CD4-positive, alpha-beta T cell treated with Interleukin-4 for 4 hours (primary cell): ENCODE measurements around the gene MAPT.
"Not testable (repeated sequence)": the region's sequence is repeated elsewhere in the genome, so short reads cannot be mapped to it uniquely, and the experiment has no call there.

ENCODE experiments used
- DNase-seq: peaks from one replicate; pipeline ENCODE4 v3.0.0-alpha.2; 2020

Gene MAPT

DNA sequence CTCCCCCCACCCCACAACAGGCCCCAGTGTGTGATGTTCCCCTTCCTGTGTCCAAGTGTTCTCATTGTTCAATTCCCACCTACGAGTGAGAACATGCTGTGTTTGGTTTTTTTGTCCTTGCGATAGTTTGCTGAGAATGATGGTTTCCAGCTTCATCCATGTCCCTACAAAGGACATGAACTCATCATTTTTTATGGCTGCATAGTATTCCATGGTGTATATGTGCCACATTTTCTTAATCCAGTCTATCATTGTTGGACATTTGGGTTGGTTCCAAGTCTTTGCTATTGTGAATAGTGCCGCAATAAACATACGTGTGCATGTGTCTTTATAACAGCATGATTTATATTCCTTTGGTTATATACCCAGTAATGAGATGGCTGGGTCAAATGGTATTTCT lies 62.4 kb downstream of the MAPT start:
- not testable (repeated sequence) for DNase-seq

DNA sequence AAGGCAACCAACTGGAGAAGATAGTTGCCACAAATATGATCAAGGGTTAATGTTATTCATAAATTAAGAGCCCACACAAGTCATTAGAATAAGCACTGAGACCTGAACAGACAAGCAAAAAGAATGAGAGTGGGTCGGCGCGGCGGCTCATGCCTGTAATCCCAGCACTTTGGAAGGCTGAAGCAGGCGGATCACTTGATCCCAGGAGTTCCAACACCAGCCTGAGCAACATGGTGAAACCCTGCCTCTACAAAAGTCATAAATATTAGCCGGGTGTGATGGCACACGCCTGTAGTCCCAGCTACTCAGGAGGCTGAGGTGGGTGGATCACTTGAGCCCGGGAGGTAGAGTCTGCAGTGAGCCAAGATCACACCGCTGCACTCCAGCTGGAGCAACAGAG lies 64.0 kb downstream of the MAPT start:
- DNase-seq: no peak

DNA sequence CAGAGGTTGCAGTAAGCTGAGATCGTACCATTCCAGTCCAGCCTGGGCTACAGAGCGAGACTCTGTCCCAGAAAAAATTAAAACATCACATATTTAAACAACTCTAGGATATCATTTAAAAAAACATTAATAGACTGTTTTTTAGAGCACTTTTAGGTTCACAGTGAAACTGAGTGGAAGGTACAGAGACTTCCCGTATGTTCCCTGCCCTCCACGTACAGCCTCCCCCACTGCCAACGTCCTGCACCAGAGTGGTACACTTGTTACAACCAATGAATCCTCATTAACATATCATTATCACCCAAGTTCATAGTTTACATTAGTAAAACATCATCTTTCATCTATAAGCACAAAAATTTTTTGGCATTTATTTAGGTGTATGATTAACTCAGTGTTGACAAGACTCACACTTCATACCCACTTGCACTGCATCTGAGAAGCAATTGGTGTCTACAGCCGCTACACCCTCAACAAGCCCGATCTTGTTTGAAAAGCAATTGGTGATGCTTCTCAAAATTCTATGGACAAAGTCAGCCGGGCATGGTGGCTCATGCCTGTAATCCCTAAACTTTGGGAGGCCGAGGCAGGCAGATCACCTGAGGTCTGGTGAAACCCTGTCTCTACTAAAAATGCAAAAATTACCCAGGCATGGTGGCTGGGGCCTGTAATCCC lies 64.8 kb downstream of the MAPT start:
- DNase-seq: no peak

DNA sequence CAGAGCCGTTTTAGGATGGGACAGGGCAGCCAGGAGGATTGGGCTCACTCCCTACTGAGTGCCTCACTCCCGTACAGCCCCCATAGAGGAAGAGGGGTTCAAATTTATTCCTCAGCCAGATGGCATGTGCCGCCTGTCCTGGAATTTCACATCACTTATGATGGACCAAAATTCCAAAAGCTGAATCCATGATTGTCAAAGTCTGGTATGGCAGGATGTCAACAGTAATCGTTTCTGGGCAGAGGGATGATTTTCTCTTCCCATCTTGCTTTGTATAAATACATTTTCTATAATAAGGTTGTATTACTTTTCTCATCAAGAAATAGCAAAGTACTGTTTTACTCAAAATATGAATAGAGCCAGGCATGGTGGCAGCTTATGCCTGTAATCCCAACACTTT lies 66.0 kb downstream of the MAPT start:
- DNase-seq: no peak

DNA sequence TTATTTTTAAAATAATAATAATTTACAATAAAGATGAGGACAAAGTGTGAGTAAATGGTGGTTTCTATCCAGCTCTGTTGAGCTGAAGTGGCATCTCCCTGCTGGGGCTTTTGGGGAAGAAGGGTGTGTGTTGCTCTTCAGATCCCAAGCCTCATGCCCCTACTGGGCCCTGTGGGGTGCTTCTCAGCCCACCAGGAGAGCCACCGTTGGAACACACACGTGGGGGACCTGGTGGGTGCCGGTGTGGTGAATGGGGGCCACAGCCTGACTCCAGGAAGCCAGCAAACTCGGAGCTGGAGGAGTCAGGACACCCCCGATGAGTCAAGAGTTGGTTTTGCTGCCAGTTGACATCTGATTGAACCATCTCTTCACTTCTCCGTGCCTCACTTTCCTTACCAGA lies 66.9 kb downstream of the MAPT start:
- DNase-seq: no peak

DNA sequence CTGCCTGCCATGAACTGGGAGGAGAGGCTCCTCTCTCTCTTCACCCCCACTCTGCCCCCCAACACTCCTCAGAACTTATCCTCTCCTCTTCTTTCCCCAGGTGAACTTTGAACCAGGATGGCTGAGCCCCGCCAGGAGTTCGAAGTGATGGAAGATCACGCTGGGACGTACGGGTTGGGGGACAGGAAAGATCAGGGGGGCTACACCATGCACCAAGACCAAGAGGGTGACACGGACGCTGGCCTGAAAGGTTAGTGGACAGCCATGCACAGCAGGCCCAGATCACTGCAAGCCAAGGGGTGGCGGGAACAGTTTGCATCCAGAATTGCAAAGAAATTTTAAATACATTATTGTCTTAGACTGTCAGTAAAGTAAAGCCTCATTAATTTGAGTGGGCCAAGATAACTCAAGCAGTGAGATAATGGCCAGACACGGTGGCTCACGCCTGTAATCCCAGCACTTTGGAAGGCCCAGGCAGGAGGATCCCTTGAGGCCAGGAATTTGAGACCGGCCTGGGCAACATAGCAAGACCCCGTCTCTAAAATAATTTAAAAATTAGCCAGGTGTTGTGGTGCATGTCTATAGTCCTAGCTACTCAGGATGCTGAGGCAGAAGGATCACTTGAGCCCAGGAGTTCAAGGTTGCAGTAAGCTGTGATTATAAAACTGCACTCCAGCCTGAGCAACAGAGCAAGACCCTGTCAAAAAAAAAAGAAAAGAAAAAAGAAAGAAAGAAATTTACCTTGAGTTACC lies 68.0 kb downstream of the MAPT start:
- DNase-seq: no peak

DNA sequence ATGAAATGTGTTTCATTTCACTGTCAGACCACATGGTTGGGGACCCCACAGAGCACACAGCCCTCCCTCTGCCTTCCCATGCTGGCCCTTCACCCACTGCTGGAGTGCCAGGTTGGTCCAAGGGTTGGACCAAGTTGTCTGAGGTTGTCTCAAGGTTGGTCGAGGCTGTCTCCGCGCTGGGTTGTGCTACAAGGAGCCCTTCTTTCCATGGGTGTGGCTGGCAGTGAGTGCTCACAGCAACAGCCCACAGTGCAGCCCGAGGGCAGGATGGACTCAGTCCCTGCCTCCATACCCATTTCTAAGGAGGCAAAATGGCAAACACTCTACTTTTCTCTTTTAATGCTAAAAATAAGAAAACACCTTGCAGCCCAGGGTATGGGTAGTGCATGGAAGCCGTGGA lies 68.9 kb downstream of the MAPT start:
- no peak for DNase-seq

DNA sequence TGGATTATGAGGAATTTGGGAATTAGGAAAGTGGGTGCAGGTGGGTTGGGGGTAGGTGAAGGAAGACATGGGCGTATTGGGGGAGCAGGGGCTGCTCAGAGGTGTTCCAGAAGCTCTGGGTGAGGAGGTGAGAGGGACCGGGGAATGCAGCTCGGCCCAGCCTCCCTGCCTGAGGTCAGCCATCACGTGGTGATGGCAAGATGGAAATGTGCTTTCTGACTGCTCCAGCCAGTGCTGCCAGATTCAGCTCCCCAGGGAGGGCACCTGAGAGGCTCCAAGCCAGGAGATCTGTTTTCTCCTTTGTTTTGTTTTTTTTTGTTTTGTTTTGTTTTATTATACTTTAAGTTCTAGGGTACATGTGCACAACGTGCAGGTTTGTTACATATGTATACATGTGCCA lies 69.5 kb downstream of the MAPT start:
- no peak for DNase-seq

DNA sequence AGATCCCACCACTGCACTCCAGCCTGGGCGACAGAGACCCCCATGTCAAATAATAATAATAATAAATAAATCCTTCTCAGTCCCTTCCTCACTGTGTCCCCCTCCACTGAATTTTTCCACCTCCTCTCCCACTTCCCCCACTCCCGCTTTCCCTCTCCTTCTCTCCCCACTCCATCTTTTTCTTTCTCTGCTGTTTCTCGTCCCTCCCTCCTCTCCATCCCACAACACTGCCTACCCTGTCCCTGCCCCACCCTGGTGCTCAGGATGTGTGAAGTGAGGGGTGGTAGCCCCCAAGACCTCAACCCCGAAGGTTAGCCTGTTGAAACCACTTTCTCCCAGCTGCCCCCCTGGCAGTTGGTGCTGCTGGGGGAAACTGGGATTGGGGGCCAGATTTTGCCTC lies 70.3 kb downstream of the MAPT start:
- DNase-seq: no peak

DNA sequence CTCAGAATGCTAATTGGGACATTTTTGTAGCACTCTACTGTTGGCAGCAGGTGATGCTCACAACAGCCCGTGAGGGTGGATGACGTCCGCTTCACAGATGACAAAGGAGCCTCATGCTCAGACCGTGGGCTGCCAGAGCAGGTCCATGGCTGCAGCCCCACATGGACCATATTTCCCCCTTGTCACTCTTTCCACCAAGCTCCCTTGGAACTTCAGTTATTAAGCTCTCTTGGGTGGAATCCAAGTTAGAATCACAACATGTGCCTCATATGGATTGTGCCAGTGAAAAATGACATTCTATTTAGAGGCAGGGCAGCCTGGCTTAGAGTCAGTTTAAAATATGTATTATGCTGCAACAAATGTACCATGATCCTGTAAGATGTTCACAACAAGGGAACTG lies 71.5 kb downstream of the MAPT start:
- no peak for DNase-seq

DNA sequence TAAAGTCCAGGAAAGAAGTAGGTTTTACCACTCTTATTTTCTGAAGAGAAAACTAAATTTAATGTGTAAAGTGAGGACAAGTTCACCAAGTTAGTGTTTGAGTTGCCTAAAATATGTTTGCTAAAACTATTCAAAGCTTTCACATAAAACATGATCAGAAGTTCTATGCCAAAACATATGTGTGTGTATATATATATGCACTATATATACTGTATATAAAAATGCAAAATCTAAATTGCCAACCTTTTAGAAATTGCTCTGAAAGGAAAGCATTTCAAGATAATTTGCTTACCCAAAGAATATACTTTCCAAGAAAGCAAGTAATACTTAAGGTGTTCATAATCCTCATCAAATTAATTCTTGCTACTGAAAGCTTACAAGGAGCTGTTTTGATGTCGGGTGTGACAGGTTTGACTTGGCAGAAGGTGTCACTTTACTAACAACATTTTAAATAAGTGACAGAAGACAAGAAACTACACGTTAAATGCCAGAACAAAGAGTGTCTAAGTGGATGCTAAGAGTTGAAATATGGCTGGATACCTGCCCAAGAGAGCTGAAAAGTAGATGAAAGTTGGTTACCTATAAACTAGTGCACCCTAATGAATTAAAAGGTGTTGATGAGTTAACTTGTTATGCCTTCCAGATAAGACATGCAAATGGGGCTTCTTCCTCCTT lies 72.4 kb downstream of the MAPT start:
- no peak for DNase-seq

DNA sequence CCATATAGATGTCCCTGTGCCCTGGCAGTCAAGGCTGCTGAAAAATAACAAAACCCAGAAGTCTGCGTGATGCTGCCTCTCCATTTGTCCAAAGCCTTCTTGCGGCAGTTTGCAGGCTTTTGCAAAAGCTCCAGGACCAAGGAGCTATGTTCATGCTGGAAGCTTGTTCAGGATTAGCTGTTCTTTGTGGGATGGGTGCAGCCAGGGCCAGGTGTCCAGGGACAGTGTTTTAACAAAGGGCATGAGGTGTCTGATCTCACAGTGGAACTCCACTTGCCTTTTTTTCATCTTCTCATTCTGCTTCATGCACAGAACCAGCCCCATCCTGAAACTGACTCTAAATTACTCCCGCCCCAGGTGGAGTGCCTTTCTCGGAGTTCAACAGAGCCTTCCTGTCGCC lies 73.0 kb downstream of the MAPT start:
- DNase-seq: no peak

DNA sequence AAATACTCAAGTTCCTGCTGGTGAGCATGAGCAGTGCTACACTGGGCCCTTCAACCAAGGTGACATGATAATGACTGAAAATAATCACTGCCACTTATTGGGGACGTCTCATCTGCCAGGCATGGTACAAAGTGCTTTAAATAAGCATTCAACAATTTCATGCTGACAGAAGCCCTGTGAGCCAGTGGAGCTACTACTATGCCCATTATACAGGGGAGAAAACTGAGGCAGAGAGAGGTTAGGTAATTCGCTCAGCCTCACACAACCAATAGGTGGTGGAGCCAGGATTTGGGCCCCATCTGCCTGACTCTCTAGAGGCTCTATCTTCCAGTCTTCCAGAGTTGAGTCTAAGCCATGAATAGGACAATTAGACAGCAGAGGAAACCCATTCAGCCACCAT lies 74.4 kb downstream of the MAPT start:
- DNase-seq: no peak

DNA sequence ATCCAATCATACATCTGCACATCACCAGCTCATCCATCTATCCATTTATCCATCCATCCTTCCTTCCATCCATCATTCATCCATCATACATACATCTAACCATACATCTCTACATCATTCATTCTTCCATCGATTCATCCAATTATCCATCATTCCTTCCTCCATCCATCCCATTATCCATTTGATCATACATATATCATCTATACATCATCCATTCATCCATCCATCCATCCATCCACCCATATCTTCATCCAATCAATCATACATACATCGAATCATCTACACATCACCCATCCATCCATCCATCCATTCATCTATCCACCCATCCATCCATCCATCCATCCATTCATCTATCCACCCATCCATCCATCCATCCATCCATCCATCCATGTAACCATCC lies 75.4 kb downstream of the MAPT start:
- DNase-seq: no peak

DNA sequence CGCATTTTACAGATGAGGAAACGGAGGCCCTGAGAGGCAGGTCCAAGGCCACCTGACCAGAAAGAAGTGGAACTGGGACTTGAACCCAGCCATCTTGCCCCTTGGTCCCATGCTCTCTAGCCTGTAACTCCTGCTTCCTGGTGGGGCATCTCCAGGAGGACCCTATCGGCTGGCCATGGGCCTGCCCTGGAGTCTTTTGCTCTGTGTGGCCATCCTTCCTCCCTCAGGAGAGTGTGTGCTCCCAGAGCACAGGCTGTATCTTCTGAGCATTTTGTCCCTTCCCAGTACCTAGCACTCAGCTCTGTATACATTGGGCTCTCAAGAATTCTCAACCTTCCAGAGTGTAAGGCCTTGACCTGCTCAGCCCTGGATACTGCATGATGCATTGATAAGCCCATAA lies 76.3 kb downstream of the MAPT start:
- no peak for DNase-seq

DNA sequence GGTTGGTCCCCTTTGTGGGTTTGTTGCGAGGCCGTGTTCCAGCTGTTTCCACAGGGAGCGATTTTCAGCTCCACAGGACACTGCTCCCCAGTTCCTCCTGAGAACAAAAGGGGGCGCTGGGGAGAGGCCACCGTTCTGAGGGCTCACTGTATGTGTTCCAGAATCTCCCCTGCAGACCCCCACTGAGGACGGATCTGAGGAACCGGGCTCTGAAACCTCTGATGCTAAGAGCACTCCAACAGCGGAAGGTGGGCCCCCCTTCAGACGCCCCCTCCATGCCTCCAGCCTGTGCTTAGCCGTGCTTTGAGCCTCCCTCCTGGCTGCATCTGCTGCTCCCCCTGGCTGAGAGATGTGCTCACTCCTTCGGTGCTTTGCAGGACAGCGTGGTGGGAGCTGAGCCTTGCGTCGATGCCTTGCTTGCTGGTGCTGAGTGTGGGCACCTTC lies 77.4 kb downstream of the MAPT start:
- no peak for DNase-seq

DNA sequence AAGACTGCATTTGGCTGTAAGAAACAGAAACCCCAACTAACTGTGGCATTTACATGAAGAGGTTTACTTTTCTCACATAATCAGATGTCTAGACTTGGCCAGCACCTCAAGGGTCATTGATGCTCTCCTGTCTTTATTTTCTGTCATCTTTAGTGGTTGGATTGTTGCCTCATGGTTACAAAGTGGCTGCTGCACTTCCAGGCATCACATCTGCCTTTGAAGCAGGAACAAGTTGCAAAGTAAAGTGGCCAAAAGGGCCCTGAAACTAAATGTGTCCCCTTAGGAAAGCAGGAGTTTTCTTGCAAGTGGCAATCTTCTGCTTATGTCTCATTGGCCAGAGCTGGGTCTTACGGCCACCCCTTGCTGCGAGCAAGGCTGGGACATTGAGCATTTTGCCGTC lies 78.2 kb downstream of the MAPT start:
- no peak for DNase-seq

DNA sequence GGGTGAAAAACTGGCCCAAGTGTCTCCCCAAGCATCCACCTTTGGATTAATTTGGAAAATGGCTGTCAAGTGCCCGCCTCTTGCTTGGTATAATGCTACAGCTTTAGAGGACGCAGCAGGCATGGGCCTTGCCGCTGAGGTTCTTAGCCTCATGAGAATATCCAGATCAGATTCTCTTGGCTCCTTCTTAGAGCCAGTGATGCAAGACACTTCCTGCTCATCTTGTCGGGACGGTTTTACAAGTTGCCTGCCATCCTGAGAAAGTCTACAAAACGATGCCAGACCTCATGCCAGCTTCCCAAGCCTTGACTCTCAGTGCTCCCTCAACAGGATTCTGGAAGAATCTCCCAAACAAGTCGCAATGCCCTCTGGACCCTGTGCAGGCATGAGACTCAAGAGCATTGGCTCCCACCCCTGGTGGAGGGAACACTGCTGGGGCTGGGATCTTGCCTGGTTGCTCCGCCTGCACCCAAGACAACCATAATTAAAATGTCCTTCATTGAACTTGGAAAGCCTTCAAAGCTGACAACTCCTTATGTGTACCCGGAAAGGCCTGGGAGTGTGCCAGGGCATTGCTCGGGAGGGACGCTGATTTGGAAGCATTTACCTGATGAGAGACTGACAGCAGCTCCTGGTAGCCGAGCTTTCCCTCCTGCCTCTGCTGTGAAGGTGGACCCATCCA lies 78.9 kb downstream of the MAPT start:
- no peak for DNase-seq

DNA sequence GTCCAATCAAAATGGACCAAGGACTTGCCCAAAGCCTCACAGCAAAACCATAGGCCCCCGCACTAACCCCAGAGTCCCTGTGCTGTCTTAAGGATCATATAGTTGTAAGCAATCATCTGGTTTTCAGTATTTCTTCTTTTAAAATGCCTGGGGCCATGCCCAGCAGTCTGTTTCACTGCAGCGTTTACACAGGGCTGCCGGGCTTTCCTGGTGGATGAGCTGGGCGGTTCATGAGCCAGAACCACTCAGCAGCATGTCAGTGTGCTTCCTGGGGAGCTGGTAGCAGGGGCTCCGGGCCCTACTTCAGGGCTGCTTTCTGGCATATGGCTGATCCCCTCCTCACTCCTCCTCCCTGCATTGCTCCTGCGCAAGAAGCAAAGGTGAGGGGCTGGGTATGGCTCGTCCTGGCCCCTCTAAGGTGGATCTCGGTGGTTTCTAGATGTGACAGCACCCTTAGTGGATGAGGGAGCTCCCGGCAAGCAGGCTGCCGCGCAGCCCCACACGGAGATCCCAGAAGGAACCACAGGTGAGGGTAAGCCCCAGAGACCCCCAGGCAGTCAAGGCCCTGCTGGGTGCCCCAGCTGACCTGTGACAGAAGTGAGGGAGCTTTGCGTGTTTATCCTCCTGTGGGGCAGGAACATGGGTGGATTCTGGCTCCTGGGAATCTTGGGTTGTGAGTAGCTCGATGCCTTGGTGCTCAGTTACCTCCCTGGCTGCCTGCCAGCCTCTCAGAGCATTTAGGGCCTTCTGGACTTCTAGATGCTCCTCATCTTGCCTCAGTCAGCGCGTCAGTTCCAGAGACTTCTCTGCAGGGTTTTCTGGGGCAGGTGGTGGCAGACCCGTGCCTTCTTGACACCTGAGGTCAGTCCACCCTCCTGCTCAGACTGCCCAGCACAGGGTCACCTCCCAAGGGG lies 79.8 kb downstream of the MAPT start:
- DNase-seq: no peak

DNA sequence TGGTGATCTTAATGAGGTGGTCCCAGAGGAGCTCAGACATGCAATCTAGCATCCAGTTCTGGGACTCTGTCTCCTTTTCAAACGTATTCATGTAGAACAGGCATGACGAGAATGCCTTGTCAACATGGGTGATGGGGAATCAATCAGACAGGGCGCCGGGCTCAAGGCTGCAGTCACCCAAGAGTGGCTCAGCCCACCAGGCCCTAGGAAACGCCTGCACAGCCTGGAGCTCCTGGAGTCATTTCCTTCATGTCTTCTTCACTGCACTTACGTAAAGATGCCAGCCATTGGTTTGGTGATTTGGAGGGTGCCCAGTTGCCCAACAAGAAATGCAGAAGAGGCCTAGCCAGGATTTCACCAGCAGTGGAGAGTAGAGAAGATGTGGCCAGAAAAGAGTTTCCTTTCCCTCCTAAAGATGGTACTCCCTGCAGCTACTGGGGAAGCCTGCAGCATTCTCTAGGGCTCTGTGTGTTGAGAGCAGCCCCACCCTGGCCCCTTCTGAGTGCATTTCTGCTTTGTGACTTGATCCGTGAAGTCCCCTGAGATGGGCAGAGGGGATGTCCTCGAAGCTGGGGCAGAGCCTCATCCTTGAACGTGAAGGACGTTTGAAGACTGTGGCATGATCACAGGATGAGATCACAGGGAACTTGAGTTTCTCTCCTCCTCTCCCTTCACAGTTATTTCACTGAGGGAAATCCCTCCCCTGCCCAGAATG lies 80.7 kb downstream of the MAPT start:
- no peak for DNase-seq

DNA sequence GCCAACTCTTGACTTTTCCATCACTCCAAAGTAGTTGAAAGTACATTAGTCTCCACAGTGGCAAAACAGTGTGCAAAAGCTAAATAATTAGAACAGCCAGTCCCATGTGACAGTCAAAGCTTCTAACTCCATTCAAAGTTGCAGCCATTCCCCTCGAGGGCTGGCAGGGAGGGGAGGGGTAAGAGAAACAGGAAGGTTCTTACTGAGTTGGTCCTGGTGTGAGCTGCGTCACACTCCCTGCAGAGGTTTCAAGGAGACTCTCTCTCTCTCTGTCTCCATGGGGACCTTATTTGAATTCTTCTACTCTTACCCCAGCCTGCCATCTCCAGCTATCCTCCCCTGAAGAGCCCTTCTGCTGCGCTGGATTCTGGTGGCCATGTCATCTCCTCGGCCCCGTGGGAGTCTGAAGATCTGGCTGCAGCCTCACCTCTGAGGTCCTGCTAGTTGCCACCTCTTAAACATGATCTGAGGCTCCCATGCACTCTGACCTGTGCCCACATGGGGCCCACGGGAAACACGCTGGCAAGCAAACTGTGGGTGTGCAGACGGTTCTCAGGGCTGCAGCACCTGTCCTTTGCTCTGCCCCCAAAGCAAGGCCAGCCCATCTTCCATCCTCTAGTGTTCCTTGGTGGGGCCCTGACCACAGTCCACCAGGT lies 81.4 kb downstream of the MAPT start:
- no peak for DNase-seq
